Measurements from ENCODE around the gene TNFRSF21. TPM values are rescaled to one million over a fixed set of nuclear protein-coding genes. Genes with fewer than 3 reads are reported as not detected.

The TNFRSF21 gene
- polyA plus RNA-seq, 3 donors, result 9.1 to 61.7 (median 24.4) TPM

DNA sequence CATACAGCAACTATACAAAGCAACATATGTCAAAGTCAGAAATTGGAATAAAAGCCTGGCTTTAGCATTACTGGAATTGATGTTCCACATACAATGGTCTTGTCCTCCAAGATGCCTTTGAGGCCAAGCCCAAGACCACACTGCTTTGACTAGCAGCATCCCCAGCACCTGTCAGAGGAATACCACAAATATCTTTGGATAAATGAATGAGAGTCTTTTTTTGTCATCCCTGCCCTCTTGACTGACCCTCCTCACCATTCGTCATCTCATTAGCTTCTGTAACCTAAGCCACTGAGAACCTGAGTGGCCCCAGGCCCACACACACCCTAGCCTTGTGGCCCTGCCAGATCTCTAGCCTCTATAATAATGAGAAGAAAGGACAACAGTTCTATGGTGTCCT, 48.5 kb downstream of the TNFRSF21 start:
- 92 to 96% (median 95%) methylated on average over 1 of the region's 1 CpG for WGBS, 3 donors
- no peak overlapping the region for H3K27ac ChIP-seq (ENCODE audit: low read depth, low read length)

DNA sequence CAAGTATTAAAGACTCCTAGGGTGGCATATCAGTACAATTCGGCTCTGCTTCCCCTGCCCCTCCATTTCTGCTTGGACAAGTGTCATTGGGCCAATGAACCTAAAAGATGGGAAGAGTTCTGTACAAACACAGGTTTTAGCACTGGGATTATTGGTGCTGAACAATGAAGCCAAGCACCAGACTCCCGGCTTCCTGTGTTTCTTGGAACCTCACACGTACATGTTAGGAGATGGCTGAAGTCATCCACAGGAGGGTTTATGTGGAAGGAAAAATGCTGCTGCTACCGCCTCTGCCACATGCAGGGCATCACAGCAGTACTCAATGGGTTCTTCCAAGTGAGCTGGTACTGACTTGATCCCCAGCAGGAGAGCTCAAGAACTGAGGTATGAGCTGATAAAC, 49.7 kb downstream of the TNFRSF21 start:
- 50 to 84% (median 64%) methylated on average over 4 of the region's 4 CpGs for WGBS, 3 donors
- H3K27ac ChIP-seq (ENCODE audit: low read depth, low read length), result no peak overlapping the region

DNA sequence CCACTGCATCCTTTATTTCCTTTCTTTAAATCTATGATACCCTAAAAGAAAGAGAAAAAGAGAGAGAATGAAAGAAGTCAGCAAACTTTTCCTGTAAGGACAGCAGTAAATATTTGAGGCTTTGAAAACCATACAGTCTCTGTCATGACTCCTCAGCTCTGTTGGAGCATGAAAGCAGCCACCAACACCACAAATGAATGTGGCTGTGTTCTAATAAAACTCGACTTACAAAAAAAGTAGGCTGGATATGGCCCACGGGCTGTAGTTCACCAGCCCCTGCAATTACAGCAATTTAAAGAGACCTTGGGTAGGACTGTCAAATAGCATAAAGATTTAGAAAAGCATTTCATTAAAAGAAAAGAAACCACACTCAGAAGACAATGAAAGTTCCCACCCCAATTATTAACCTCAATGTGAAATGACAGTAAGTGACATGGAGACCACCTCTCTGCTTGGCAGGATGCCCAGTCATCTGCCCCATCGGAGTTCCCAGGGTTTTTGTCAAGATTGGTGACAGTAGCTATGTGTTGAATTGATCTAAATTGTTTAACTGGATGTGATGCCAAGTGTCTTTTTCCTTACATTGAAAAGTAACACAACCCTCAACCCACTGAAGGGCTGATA, 50.9 kb downstream of the TNFRSF21 start:
- 55 to 75% (median 63%) methylated on average over 3 of the region's 3 CpGs for WGBS, 3 donors
- H3K27ac ChIP-seq (ENCODE audit: low read depth, low read length), result no peak overlapping the region

DNA sequence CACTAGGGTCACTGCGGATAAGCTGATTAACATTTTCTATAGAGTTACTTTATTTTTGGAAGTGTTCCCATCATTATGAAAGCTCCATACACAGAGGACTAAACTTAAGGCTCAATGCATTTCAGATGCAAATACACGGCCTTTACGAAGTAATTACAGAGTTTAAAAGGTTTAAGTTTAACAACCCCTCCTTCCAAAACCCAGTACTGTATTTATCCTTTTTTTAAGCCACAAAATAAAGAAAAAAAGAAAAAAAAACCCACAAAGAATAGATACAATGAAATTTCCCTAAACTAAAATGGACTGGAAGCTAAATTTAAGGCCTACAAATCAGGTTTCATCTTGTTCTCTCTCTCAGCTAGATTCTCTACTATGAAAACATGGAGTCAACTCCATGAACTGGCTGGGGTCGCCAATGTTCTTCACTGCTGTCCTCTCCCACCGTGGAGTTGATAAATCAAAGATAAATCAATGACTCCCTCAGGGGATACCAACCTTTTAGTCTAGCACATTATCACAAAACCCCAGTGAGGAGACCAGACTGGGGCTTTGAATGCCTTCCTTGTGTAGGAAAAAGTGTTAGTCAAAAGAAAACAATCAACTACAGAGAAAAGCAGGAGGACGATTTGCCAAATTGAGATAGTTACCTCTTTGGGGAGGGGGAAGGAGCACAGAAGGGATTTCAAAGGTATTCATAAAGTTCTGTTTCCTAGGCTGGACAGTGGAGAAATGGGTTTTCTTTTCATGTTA, 52.5 kb downstream of the TNFRSF21 start:
- WGBS, 3 donors, result 77 to 91% (median 87%) methylated on average over 6 of the region's 6 CpGs
- H3K27ac ChIP-seq (ENCODE audit: low read depth, low read length), result no peak overlapping the region

DNA sequence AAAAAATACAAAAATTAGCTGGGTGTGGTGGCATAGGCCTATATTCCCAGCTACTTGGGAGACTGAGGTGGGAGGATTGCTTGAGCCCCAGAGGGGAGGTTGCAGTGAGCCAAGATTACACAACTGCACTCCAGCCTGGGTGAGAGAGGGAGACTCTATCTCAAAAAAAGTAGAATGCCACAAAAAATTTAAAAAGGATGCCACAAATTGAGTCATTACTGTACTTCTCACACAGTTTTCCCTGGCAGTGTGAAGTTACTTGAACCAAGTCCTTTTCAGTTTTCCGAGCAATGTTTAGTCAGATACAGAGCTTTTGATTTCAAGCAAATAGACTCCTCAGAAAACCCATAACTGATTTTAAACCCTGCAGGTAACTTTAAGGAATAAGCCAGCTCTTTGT, 53.3 kb downstream of the TNFRSF21 start:
- WGBS, 3 donors, result 79 to 95% (median 93%) methylated on average over 1 of the region's 1 CpG
- H3K27ac ChIP-seq (ENCODE audit: low read depth, low read length), result no peak overlapping the region

DNA sequence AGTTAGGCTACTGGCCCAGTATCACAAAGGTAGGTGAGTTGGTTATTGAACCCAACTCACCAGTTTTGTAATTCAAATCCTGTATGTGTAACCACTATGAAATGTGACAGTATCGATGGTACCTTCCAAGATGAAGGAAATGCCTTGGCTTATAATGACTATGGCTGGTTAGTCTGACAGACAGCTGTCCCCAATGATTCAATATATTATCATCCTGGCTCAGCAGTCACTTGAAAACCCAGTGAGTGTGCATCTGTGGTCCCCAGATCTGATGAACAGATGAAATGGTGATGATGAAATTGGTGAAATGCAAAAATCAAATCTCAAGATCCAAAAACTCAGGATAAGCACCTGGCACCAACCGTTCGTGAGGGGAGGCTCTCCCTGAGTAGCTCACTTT, 54.8 kb downstream of the TNFRSF21 start:
- WGBS, 3 donors, result 90 to 98% (median 95%) methylated on average over 3 of the region's 3 CpGs
- H3K27ac ChIP-seq (ENCODE audit: low read depth, low read length), result no peak overlapping the region

DNA sequence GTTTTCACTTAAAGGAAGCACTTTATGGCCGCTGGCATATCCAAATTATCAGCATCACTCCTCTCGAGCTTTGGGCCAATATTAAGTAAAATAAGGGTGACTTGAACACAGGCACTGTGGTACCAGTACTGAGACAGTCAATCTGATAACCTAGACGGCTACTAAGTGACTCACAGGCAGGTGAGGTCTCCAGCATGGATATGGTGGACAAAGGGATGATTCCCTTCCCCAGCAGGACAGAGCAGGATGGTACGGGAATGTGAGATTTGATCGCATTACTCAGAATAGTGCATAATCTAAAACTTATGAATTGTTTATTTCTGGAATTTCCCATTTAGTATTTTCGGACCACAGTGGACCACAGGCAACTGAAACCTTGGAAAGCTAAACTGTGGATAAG, 55.7 kb downstream of the TNFRSF21 start:
- H3K27ac ChIP-seq (ENCODE audit: low read depth, low read length), result no peak overlapping the region
- WGBS, 3 donors, result 90 to 96% (median 93%) methylated on average over 6 of the region's 6 CpGs

DNA sequence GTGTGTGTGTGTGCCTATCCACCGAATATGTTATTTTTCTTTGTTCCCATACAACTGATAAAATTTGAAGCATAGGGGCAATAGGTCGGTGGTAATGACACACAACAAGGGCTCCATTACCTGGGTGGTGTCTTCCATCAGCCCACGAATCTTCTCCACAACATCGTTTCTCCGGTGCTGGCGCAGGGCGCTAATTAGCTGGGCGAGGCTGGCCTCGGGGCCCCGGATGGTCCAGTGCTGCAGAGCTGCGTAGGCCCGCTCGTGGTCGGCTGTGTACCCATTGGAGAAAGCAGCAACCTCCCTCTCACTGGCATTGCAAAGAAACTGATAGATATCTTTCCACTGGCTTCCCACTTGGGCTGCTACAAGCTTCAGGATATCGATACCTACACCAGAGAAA, 56.6 kb downstream of the TNFRSF21 start:
- WGBS, 3 donors, result 94 to 97% (median 96%) methylated on average over 15 of the region's 15 CpGs

DNA sequence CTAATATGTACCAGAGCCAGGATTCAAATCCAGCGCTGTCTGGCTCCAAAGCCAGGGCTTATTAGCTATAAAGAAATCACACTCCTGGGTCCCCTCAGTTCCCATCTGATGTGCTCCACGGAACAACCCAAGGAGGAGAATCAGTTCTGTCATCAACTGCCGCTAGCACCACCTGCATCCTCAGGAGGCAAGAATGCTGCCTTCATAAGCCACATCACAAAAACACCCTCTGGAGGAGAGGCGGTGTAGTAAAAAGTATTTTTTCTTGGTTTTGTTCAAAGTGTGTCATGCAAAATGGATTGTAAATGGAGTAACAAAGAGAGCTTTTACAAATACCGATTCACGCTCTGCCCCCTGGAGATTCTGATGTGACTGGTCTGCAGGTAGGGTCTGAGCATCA, 57.1 kb downstream of the TNFRSF21 start:
- H3K27ac ChIP-seq (ENCODE audit: low read depth, low read length), result no peak overlapping the region
- 91 to 93% (median 92%) methylated on average over 6 of the region's 6 CpGs for WGBS, 3 donors

More for the DNA sequence above, 56.6 kb downstream of the TNFRSF21 start:
- H3K27ac ChIP-seq (ENCODE audit: low read depth, low read length), result no peak overlapping the region

DNA sequence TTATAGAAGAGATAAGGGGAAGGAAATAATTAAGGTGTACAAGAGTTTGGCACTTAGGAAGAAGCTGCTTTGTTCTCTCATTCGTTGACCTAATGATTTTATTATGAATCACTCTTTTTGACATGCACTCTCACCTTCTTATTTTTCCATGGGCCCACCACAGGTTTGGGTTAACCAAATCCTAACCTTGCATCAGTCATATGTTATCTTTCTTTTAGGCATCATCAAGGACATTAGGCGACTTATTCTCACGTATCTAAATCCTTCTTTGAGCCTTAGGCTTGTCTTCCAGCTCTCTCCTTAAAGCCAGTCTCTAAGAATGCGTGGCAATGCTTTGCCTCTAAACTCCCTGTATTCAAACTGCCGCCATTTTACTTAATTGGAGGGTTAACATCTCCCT, 58.3 kb downstream of the TNFRSF21 start:
- no peak overlapping the region for H3K27ac ChIP-seq (ENCODE audit: low read depth, low read length)
- WGBS, 3 donors, result 81 to 91% (median 88%) methylated on average over 5 of the region's 5 CpGs

DNA sequence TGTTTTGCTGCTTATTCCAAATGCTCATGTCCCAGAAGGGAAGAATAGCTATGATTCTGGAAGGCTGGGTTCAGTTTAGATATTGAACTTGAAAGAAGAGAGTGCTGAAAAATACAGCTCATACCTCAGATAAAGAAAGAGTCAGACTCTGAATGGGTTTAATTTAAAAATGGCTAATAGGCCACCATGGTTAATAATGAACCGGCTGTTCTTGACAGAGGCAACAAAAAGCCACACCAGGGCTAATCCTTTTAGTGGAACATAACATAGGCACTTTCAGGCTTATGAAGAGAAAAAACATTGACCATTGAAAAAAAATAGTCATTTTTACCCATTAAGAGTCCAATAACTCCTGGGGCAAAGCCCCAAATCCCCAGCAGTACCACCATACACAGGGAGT, 59.4 kb downstream of the TNFRSF21 start:
- 88 to 95% (median 89%) methylated on average over 1 of the region's 1 CpG for WGBS, 3 donors
- H3K27ac ChIP-seq (ENCODE audit: low read depth, low read length), result no peak overlapping the region

DNA sequence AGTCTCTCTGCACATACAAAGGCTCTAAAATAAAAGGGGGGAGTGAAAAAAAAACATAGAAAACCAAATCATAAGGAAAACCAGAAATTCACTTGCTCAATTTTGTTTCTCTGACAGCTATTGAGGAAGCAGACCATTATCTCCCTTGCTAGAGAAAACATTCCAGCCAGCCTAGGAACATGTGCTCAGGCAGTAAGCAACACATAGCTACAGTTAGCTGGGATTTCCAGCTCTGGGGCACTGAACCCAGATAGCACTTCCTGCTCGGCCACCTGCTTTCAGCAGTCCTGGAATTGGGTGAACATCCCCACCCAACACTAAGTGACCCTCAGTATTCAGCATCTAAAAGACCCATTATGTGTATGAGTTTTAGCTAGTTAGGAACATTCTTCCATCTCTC, 61.3 kb downstream of the TNFRSF21 start:
- WGBS, 3 donors, result 78 to 90% (median 83%) methylated on average over 1 of the region's 1 CpG
- H3K27ac ChIP-seq (ENCODE audit: low read depth, low read length), result no peak overlapping the region

DNA sequence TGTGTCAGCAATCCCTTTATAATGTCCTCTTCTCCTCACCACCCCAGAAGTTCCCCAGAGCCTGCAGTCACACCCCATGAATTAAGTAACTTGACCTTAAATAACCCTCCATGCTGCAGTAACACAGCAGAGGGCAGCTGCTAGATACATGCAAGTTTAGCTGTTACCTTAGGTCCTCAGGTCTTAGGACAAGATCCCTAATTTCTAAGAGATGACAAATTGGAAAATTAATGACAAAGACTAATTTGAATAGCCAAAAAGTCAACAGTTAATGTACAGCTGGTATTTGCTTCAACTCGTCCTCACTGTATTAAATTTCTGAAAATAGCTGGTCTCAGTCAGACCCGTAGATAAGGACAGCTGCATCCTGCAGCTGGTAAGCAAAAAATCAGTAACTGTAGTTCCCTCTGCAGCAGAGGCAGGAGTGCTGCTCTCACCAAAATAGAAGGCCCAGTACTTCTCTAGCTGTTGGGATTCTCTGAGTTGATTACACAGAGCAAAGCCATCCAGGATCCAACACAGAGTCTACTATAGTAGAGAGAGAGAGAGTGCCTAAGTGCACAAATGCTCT, 62.4 kb downstream of the TNFRSF21 start:
- 6 to 31% (median 10%) methylated on average over 2 of the region's 2 CpGs for WGBS, 3 donors
- H3K27ac ChIP-seq (ENCODE audit: low read depth, low read length), result no peak overlapping the region

DNA sequence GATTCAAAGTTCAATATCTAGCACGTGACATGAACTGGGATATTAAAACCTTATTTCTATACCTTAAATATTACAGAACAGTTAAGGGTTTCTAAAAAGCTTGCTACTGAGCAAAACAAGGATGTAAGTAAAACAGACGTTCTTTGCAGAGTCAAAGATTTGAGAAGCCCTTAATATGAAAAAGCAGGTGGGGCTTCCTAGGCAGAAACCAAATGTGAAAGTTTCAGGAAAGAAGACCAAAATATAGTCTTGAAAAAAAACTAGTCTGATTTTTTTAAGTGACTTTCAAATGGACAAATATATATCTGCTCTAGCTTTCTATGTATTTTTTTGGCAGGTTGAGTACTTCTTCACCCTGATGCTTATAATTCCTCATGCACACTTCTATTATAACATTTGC, 63.2 kb downstream of the TNFRSF21 start:
- no peak overlapping the region for H3K27ac ChIP-seq (ENCODE audit: low read depth, low read length)
- 58 to 72% (median 66%) methylated on average over 2 of the region's 2 CpGs for WGBS, 3 donors

DNA sequence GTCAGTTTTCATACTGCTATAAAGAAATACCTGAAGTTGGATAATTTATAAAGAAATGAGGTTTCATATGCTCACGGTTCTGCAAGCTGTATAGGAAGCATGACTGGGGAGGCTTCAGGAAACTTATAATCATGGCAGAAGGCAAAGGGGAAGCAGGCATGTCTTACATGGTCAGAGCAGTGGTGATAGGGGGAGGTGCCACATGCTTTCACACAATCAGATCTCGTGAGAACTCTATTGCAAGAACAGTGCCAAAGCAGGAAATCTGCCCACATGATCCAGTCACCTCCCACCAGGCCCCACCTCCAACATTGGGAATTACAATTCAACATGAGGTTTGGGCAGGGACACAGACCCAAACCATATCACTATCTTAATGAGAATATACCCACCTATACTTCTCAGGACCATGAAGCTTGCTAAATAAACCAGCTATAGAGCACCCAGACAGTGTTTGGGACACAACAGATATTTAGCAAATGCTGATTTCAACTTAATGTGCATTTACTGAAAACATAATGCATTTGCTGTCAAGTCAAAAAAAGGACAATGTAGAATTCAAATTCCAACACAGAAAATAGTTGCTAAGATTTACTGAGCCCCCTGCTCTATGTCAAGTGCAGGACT, 63.8 kb downstream of the TNFRSF21 start:
- H3K27ac ChIP-seq (ENCODE audit: low read depth, low read length), result no peak overlapping the region
- WGBS, 3 donors, result 27 to 46% (median 31%) methylated on average over 2 of the region's 2 CpGs

DNA sequence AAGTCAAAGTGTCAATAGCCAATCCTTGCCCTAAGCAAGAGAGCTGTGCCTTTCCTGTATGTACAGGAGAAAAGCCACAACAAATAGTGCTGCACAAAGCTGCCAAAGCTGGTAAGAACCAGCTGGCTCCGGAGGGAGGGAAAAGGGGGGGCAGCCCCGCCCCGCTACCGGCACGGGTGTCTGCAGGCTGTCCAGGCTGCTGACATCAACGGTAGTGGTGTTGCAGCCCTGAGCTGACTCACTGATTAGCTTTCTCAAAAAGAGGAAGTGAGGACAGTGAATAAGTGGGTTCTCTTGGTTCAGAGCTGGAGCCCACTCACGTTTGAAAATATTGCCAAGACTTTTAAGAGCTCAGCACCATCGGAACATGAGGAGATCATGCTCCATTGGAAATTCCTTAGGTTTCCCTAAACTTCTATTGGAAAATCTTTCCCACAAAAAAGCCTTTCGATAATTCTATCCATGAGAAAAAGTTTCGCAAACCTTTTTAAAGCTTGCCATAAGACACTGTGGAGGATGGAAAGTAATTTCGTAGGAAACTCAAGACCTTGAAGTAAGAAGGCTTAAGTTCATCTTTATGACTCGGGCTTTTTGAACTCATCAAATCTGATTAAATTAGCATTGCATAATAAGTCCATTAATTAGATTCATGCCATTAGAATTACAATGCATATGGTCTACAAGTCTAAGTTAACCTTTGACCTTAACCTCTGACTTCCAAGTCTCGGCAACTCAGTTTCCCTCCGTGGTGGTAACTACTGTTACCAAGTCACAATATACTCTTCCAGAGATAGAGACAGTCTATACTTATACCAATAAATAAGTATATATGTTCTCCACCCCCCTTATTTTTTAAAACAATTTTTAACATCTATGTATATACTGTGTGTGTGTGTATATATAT, 67.0 kb downstream of the TNFRSF21 start:
- WGBS, 3 donors, result 30 to 47% (median 33%) methylated on average over 14 of the region's 14 CpGs

DNA sequence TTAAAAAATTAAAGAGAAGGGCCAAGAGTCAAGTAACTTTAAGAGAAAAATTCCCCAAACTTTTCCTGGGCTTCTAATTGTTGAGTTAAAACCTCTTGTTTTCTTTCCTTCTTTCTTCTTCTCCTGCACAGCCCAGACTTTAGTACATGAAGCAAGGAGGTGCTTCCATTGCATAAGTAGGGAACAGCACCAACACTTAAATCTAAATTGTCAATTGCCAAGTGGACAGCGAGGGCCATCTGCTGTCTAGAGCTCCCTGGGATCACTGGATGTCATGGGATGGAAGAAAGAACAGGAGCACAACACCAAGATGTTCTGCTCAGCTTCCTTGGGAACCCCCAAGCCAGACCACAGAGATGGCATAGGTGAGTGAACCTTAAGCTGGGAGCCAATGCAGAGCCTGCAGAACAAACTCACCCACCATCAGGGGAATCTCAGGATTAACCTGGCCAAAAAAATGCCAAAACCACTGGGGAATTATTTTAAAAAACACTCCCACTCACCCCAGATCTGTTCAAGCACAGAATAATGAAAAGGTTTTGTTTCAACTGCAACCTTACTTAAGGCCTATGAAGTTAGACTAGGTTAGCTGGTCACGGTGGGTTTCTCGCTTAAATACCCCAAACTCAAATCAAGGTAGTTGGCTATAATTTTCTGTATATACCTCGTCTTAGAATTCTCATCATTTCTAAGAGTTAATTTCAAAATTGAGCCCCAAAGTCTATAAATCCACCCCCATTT, 67.8 kb downstream of the TNFRSF21 start:
- 66 to 77% (median 66%) methylated on average over 4 of the region's 4 CpGs for WGBS, 3 donors
- H3K27ac ChIP-seq (ENCODE audit: low read depth, low read length), result no peak overlapping the region

More for the DNA sequence above, 67.0 kb downstream of the TNFRSF21 start:
- no peak overlapping the region for H3K27ac ChIP-seq (ENCODE audit: low read depth, low read length)

Data from adipose tissue (tissue), 3 donors.